HG03460 (cell line): ENCODE data around the gene ALOX5AP.

ENCODE experiments used
- ATAC-seq: cut with Tn5 transposase; IDR thresholded peaks from one replicate; pipeline ENCODE4 v1.9.1; 2021; ENCODE audit not compliant: unreplicated experiment

ALOX5AP gene

DNA sequence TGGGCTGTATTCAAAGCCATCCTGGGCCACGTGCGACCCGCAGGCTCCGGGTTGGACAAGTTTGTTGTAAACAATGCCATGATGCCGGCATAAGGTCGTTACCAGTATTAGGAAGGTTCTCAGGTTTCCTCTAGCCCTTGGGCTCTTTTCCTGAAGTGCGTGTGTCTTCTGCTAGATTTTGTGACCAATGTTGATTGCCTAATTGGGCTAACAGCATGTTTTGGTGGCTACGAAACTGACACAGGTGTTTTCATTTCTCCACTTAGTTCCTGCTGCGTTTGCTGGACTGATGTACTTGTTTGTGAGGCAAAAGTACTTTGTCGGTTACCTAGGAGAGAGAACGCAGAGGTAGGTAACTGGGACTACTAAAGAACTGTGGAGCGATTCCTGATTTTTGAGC, 20.3 kb downstream of the ALOX5AP start:
- no peak for ATAC-seq

DNA sequence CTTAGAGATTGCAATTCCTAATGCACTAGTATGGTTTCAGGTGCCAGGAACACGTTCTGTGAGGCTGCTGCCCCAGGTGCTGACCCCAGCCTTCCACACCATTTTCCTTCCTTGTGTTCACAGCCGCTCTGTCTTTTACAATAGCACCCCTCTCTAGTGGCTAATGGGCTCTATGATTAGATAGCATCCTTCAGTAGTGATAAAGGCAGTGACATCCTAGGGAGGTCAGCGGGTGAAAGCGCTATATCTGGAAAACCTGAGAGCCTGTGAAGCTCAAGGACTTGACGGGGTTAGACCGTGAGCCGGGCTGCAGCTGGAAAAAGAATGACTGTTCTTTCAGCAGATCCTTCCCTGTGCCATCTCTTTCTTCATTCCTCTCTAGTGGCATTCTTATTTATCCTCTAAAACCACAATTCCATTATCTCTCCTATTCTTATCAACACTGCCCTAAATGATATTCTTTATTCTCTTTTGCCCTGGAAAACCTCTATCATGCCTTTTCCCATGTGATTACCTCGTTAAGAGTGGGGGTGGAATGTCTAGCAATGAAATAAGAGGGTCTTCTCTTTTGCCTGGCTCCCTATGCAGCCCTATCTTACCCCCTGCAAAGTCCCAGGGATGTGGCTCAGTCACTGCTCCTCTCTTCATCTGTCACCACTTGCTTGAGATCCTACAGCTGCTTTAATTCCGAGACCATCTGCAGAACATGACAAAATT, 21.8 kb downstream of the ALOX5AP start:
- no peak for ATAC-seq

DNA sequence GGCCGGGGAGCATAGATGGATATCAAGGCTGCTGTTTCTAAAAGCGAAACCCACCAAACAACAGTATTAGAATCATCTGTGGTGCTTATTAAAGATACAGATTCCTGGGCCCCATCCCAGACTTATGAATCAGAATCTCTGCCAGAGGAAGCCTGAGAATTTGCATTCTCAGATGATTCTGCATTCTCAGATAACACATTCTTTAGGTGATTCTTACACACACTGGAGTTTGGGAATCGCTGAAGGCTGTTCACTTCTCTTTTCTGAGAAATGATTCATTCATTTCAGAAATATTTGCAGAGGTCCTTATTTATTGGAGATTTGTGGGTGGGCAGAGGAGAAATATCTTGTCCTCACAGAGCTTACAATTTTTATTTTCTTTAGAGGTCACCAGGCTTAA, 24.4 kb downstream of the ALOX5AP start:
- ATAC-seq: no peak

DNA sequence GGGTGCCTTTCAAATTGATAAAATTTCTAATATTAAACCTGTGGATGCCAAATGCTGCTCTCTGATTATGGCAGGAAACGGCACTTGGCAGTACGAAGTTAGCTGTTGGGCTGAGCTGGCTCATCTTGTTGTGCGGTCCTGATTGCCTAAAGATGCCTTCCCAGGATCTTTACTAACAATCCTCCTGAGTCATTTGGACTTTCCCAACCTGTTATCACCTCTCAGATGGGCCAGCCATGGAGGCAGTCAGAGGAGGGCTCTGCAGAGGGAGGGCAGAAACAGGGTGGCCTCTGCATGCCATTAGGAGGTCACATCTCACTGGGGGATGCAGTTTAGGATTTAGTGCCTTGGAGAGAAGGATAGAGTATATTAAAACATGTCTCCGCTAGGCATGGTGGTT, 27.3 kb downstream of the ALOX5AP start:
- ATAC-seq: no peak

DNA sequence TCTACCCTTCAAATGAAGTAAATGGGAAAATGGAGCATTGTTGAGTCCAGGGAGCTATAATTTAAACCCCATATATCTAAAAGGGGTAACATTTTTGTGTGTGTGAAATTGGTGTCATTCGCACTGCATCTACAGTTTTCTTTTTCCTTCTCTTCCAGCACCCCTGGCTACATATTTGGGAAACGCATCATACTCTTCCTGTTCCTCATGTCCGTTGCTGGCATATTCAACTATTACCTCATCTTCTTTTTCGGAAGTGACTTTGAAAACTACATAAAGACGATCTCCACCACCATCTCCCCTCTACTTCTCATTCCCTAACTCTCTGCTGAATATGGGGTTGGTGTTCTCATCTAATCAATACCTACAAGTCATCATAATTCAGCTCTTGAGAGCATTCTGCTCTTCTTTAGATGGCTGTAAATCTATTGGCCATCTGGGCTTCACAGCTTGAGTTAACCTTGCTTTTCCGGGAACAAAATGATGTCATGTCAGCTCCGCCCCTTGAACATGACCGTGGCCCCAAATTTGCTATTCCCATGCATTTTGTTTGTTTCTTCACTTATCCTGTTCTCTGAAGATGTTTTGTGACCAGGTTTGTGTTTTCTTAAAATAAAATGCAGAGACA, 28.6 kb downstream of the ALOX5AP start:
- no peak for ATAC-seq

DNA sequence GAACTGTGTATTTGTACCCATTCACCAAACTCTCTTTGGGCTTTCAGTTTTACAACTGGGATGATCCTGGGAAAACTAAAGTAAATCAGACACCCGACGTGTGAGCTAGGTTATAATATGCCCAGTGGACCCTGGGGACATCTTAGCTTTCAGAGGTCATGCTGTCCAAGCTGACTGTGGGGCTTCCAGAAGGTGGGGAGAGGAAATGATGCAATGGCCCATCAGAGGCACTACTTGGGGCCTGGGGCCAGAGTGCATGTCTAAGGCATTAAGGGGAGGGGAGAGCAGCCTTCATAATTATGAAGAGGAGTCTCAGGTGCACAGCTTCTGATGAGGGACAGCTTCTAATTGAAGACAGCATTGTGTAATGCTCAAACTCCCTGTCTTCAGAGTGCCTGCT, 30.9 kb downstream of the ALOX5AP start:
- ATAC-seq: no peak

DNA sequence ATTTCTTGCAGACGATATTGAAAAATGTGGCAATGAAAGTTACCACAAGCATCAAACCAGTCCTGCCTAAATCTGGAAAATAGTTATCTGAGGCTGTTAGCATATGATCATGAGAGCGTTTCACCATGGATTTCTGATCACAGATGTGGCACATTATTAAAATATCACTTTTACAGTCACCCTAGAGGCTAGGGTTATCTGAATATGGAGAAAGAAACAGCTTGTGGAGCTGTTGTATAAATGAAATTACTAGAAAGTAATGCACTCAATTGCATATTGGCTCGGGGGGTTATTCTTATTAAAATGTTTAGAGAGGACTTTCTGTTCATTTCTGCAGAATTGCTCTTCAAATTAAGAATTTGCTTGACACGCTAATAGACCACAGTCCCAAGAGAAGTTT, 35.6 kb downstream of the ALOX5AP start:
- ATAC-seq: no peak

DNA sequence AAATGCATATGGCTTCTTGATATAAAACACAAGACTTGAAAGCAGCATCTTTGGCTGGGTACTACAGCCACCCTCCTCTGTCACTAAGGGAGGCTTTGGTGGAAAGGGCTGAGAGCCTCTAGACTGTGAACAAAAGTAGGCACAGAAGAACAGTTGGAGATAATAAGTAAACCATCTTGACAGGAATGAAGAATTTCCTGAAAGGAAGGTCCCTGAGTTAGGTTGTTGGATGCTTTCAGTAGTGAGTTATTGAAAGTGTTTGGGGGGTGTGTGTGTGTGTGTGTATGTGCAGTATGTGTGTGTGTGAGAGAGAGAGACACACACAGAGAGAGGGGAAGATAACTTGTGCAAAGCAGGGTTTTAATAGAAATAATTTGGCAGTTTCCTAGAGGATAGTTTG, 38.2 kb downstream of the ALOX5AP start:
- no peak for ATAC-seq

DNA sequence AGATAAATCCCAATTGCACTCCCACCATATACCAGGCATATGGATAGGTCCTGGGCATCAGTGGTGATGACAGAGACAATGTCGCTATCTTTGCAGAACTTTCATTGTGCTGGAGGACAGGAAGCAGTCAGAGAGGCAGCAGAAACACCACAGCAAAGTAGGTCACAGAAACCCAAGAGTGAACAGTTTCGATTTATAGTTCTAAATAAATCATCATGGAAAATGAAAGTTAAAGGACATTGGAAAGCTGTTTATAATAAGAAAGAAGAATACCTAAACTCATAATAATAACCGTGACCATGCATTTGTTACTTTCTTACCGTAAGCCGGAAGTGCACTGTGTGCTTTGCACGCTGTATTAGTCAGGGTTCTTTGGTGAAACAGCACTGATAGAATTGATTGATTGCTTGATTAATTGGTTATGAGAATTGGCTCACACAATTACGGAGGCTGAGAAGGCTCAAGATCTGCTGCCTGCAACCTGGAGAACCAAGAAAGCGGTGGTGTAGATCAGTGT, 38.9 kb downstream of the ALOX5AP start:
- no peak for ATAC-seq

DNA sequence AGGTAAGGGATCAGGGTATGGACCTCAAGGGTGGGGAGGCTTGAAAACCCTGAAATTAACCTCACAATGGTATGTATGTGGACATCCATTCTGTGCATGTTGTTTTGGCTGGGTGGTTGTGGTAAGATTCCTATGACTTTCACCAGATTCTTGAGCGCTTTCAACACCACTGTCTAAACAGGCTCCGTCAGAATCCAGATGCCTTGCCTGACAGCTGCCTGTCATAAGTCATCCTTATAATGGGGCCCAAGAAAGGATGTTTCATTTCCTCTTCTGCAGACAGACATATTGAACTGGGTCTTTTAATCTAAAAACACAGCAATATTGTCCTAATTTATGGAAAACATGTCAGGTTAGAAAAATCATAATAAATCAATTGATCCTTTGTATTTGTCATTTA, 41.3 kb downstream of the ALOX5AP start:
- no peak for ATAC-seq

DNA sequence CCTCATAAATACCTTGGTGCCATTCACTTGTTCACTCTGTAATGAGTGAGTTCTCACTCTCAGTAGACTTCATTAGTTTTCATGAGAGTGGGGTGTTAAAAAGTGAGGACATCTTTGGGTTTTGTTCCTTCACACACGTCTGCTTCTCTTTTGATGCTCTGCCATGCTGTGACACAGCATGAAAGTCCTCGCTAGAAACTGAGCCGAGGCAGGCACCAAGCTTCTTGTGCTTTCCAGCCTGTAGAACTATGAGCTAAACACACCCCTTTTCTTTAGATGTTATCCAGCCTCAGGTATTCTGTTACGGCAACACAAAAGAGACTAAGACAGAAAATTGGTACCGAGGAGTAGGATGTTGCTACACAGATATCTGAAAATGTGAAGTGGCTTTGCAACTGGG, 43.7 kb downstream of the ALOX5AP start:
- ATAC-seq: no peak

DNA sequence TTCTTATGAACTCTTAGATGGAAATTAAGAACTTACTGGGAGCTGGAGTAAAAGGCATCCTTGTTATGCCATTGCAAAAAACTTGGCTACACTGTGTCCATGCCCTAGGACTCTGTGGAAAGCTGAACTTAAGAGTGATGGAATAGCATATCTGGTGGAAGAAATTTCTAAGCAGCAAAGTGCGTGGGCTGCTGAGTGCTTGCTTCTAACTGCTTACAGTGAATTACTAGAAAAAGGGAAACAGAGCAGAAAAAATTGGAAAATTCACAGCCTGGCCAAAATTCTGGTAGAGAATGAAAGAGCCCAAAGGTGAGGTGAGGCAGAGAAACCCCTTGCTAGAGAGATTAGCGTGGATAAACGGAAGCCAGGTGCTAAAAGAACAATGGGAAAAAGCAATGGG, 44.3 kb downstream of the ALOX5AP start:
- ATAC-seq: no peak

DNA sequence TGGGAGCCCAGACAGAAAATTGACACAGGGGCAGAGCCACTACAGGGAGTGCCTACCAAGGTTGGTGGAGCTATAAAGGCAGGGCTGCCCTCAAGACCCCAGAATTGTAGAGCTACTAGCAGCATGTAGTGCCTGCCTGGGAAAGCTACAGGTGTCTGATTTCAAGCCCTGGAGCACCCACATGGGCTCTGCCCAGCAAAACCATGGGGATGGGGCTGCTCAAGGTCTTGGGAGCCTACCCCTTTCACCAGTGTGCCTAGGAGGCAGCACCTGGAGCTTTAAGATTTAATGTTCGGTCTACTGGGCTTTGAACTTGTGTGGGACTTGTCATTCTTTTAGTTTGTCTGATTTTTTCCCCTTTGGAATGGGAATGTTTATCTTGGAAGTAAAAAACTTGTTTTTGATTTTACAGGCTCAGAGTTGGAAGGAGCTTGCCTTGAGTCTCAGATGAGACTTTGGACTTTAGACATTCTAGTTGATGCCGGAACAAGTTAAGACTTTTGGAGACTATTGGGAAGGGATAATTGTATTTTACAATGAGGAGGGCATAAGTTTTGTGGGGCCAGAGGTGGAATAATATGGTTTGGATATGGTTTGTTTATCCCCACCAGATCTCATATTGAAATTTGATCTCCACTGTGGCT, 45.1 kb downstream of the ALOX5AP start:
- ATAC-seq: no peak

DNA sequence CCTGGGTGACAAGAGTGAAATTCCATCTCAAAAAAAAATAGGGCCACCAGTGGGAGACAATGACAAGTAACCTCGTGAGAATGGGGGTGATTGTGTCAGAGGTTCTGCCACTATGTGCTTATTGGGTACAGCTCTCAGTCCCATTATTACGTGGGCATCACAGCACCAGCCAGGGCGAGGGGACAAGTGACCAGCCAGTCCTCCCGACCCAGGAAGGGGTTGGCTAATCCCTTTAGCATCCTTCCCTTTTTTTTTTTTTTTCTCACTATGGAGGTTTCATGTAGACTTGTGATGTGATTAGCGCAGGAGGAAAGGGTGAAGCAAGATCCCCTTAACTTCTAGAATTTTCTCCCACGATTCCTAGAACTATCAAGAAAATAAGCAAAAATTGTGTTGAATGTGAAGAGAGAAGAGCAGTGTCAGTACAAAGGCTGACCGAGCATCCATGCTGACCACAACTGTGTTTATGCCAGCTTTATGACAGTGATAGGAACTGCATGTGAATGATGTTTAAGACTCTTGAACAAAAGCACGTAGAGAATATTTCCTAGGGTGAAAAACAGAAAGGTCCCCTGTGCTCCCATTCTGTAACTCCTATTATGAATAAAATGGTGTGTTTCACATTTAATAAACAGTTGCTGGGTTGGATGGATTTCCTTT, 50.0 kb downstream of the ALOX5AP start:
- ATAC-seq: no peak

DNA sequence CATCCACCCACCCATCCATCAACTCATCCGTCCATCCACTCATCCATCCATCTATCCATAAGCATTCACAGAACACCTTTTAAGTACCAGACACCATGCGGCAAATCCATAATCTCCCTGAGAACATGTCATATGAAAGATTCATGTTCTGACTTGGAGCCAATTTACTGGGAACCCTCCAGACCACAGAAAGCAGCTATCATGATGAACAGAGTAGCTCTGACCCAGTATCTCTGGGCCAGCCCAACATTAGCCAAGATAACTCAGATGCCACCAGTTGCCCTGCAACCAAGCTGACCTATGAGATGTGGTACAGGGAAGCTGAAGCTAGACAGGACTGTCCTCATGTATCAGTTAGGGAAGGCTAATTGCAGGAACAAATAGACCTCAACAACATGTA, 51.3 kb downstream of the ALOX5AP start:
- no peak for ATAC-seq

DNA sequence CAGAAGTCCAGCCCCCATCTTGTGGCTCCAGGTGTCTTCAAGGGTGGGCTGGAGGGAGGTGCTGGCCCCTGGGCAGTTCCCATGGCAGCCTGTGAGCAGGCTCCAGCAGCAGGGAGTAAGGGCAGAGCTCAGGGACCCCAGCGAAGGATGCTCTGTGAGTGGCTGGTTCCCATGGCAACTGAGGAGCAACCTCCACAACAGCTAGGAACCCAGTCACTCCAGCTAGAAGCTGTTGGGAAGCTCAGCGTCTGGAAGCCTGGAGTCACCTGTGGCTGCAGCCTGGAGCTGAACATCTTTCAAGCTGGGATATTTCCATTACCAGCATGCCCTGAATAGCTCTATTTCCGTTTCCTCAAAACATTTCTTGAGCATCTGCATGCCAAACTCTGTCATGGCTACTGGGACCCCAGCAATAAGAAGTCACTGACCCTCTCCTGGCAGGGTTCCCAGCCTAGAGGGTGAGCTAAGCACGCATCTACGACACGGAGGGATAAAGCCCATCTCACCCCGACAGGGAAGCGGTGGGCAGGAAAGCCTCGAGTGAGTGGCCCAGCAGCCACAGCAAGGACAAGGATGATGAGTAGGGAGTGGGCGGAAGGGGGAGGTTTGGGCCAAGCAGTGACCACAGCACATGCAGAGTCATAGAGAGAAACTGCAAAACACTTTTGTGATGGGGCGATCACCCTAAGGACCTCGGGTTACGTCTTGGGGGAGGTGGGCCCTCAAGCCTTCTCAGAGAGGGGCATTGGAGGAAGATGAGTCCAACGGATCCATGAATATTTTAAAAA, 52.6 kb downstream of the ALOX5AP start:
- no peak for ATAC-seq

DNA sequence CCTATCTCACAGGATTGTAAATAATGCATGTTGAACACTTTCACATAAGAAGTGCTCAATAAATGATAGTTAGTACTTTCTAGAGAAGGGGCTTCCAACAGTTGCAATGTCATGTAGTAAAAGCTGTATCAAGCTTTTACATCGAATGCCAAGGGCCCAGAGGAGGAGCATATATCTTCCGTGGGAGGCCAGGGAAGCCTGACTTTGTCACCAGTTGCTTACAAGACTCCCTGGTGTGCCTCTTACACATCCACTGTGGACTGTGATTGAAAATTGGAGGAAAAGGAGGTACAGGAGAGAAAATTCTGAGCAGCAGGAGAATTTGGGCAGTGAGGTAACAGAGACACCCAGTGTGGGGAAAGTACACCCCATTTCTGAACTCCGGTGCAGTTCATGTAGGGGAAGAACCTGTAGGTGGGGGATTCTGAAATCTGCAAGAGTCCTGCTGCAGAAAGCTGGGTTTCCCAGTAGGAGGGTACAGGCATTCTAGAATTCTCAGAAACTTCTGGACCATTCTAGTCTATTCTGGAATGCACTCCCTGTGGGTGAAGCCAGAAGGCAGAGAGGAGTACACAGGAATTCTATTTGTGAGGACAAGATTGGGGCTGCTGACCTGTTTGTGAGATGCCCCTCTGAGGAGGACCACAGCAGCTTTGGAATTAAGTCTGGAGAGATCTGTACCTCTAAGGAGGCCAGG, 54.0 kb downstream of the ALOX5AP start:
- ATAC-seq: no peak

DNA sequence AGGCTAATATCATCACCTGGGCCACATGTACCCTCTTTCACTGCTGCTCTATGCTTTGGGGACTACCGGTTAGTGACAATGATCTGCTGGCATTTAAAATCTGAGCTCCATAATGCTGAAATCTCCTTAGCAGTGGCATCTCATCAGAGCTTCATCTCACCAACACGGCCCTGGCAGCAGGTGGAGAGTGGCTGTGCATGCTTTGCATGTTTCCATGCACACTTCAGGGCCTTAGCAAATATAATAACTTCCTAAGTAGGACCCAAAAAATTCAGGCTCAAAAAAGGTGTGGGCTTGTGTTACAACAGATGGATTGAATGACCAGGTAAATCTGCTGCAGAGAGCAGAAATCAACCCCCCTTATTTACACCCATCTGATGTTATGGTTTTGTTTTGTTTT, 55.2 kb downstream of the ALOX5AP start:
- ATAC-seq: no peak

DNA sequence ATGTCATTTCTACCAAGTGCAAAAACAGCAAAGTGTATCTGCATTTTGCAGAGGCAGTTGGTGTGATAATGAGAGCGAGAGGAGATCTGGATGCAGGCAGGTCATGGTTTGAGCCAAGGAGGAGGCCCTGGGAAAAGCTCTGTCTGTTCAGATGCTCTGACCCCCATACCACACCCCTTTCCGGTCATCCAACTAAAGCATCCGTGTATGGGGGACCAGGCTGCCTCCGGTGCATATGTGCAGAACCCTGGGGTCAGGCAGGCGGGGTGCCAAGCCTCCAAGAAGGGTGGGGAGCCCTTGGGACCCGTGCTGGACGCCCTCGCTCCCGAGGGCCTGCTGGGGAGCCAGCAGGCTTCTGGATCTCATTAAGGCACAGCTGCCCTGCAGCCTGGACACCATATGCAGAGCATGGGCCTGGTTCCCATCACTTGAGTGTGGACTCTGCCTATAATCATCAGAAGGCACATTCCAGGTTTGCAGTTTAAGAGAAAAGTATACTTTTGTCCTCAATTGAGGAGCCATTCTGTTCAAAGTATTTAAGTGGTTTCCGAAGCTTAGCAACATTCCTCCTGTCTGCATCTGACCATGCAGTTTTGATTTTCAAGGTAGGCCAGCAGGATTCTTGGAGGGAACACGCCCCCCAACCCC, 56.1 kb downstream of the ALOX5AP start:
- ATAC-seq: no peak
